Aorta (tissue), 5 donors: ENCODE results near the gene CPVL. TPM values are rescaled to one million over a fixed set of nuclear protein-coding genes. Genes with fewer than 3 reads are reported as not detected.

Experiments used
- ATAC-seq: fragments of 200-7000 bp; cut with Tn5 transposase; one replicate; pipeline ENCODE4 v1.9.1; 2022; ENCODE audit warnings: moderate library complexity; ENCODE audit not compliant: low FRiP score
- DNase-seq, 2 donors: peaks; one replicate each; pipeline ENCODE4 v3.0.0-alpha.2; 2020
- H3K27ac ChIP-seq, 2 donors: one replicate each; pipeline ENCODE4 v1.5.1; 2013; ENCODE audit warnings: low read length in 2 of 2, mild to moderate bottlenecking in 2 of 2, moderate library complexity in 2 of 2, control low read depth in 1 of 2, inconsistent platforms in 1 of 2, low read depth in 1 of 2
- H3K27me3 ChIP-seq, 2 donors: one replicate each; pipeline ENCODE4 v1.6.1; 2013; ENCODE audit warnings: control low read depth in 1 of 2, low read length in 1 of 2, mild to moderate bottlenecking in 1 of 2, moderate library complexity in 1 of 2; ENCODE audit not compliant: insufficient read depth in 2 of 2, control insufficient read depth in 1 of 2
- H3K36me3 ChIP-seq, 2 donors: one replicate each; pipeline ENCODE4 v1.6.1; 2013; ENCODE audit warnings: control low read depth in 1 of 2, low read length in 1 of 2, mild to moderate bottlenecking in 1 of 2; ENCODE audit not compliant: insufficient read depth in 2 of 2, control insufficient read depth in 1 of 2
- H3K4me1 ChIP-seq, 2 donors: one replicate each; pipeline ENCODE4 v1.6.1; 2013; ENCODE audit warnings: low read length in 2 of 2, control low read depth in 1 of 2, mild to moderate bottlenecking in 1 of 2, moderate library complexity in 1 of 2; ENCODE audit not compliant: insufficient read depth in 2 of 2, control insufficient read depth in 1 of 2
- H3K4me3 ChIP-seq, 2 donors: one replicate each; pipeline ENCODE4 v1.5.1; 2013; ENCODE audit warnings: low read length in 2 of 2, control low read depth in 1 of 2, mild to moderate bottlenecking in 1 of 2
- H3K9me3 ChIP-seq: one replicate; pipeline ENCODE4 v1.6.1; 2013; ENCODE audit warnings: mild to moderate bottlenecking, low read length; ENCODE audit not compliant: control insufficient read depth
- WGBS, 2 donors: extraction: QIAGEN DNeasy Blood & Tissue Kit; methylation state at CpG; one replicate each; pipeline ENCODE4 v1.1.7; 2013; 5-methylcytosine and 5-hydroxymethylcytosine counted together
- intact Hi-C, 2 donors: fragments of 100-400 bp; cut with DNase I; formaldehyde crosslinking; loops; one replicate each; pipeline versions ENCODE4 v1.14.2 to v1.15.0; 2022
- polyA plus RNA-seq, 2 donors: library from polyadenylated mRNA; stranded (reverse); fragments of 200-250 nt; gene quantifications; one replicate each; pipeline ENCODE4 v1.2.3, GENCODE V29; 2013
- total RNA-seq, 2 donors: library from RNA; stranded (reverse); fragmentation: NEBNext Ultra II Directional; extraction: Animal tissue kit (Norgen Biotek cat#: 25700); gene quantifications; one replicate each; pipeline ENCODE4 v1.2.1, GENCODE V29; 2021
- donor health status: healthy with polysubstance abuse.
- donor health status: Bipolar disorder and iron deficiency.
- donor health status: DM: no; HTN: no; CAD: no.
- donor health status: DM: no; HTN: no; CAD: no.
- donor health status: DM: yes; HTN: yes; CAD: no.

CPVL gene
- total and polyA plus RNA-seq, 4 donors = 2.7 to 50.2 (median 24.3) TPM

- 2 to 3% methylated on average over 55 to 59 of the region's 59 CpGs for WGBS, 2 donors
- H3K4me1 ChIP-seq = no peaks in the 10 kb centered on the region
- H3K9me3 ChIP-seq = no peaks in the 10 kb centered on the region
- peak; percentile 49 for ATAC-seq
- H3K36me3 ChIP-seq = no peaks in the 10 kb centered on the region
- DNase-seq = peak; percentile 52 to 81
- no peak overlapping the region for H3K4me3 ChIP-seq
- intact Hi-C loops = loop anchor here in 1 of 2 donors (10.0 kb wide), 1 partner anchor 148 kb away; no protein-coding TSS in a partner anchor
- H3K27me3 ChIP-seq = no peaks in the 10 kb centered on the region
- no peak overlapping the region for H3K27ac ChIP-seq
Observed at GRCh38 chr7:28957064-28957750, 189.1 kb downstream of the CPVL start.

- H3K27me3 ChIP-seq = no peaks in the 10 kb centered on the region
Observed at GRCh38 chr7:28956608-28957063, 189.7 kb downstream of the CPVL start.

GRCh38 chr7:28955718-28956607 is 190.4 kb downstream of the CPVL start:
- peak; percentile 71 for ATAC-seq

More at GRCh38 chr7:28956608-28957063, 189.7 kb downstream of the CPVL start:
- Histone ChIP-seq H3K27ac (no peak overlapping the region), H3K4me3 (no peak overlapping the region), H3K4me1 (no peaks in the 10 kb centered on the region), H3K36me3 (no peaks in the 10 kb centered on the region), H3K9me3 (no peaks in the 10 kb centered on the region)
- intact Hi-C loops = loop anchor here in 1 of 2 donors (10.0 kb wide), 1 partner anchor 148 kb away; no protein-coding TSS in a partner anchor
- ATAC-seq (peak; percentile 71), DNase-seq (peak; percentile 70 to 85)
- WGBS, 2 donors = 2% methylated on average over 32 to 39 of the region's 39 CpGs

GRCh38 chr7:28955356-28955717 is 191.0 kb downstream of the CPVL start:
- intact Hi-C loops = loop anchor here in 1 of 2 donors (10.0 kb wide), 1 partner anchor 149 kb away; no protein-coding TSS in a partner anchor
- Histone ChIP-seq H3K4me1 (no peaks in the 10 kb centered on the region), H3K36me3 (no peaks in the 10 kb centered on the region), H3K4me3 (no peak overlapping the region), H3K27me3 (no peaks in the 10 kb centered on the region), H3K27ac (no peak overlapping the region), H3K9me3 (no peaks in the 10 kb centered on the region)
- no peak for DNase-seq
- 28 to 41% methylated on average over 22 of the region's 22 CpGs for WGBS, 2 donors
- no peak for ATAC-seq

More at GRCh38 chr7:28955718-28956607, 190.4 kb downstream of the CPVL start:
- no peaks in the 10 kb centered on the region for H3K36me3 ChIP-seq
- 3 to 5% methylated on average over 80 to 104 of the region's 104 CpGs for WGBS, 2 donors
- no peaks in the 10 kb centered on the region for H3K4me1 ChIP-seq
- H3K4me3 ChIP-seq = no peak overlapping the region
- no peaks in the 10 kb centered on the region for H3K27me3 ChIP-seq
- no peaks in the 10 kb centered on the region for H3K9me3 ChIP-seq
- no peak overlapping the region for H3K27ac ChIP-seq
- peak; percentile 72 to 89 for DNase-seq
- intact Hi-C loops = loop anchor here in 1 of 2 donors (10.0 kb wide), 1 partner anchor 149 kb away; no protein-coding TSS in a partner anchor

- H3K27ac ChIP-seq = no peak overlapping the region
- H3K9me3 ChIP-seq = no peaks in the 10 kb centered on the region
- no peak overlapping the region for H3K4me3 ChIP-seq
- WGBS, 2 donors = 30 to 33% methylated on average over 5 of the region's 5 CpGs
- intact Hi-C loops = loop anchor here in 1 of 2 donors (10.0 kb wide), 1 partner anchor 150 kb away; no protein-coding TSS in a partner anchor
- H3K4me1 ChIP-seq = no peaks in the 10 kb centered on the region
- DNase-seq (no peak), ATAC-seq (no peak)
- no peaks in the 10 kb centered on the region for H3K36me3 ChIP-seq
- no peaks in the 10 kb centered on the region for H3K27me3 ChIP-seq
Observed at GRCh38 chr7:28954946-28955345, 191.4 kb downstream of the CPVL start.

GRCh38 chr7:28954471-28954870 is 191.9 kb downstream of the CPVL start:
- Histone ChIP-seq H3K4me1 (no peaks in the 10 kb centered on the region), H3K36me3 (no peaks in the 10 kb centered on the region), H3K27ac (no peak overlapping the region), H3K4me3 (no peak overlapping the region), H3K27me3 (no peaks in the 10 kb centered on the region), H3K9me3 (no peaks in the 10 kb centered on the region)
- no peak for ATAC-seq
- intact Hi-C loops = loop anchor here in 1 of 2 donors (10.0 kb wide), 1 partner anchor 150 kb away; no protein-coding TSS in a partner anchor
- DNase-seq = no peak

- DNase-seq (no peak), ATAC-seq (no peak)
- WGBS, 2 donors = 50 to 53% methylated on average over 4 of the region's 4 CpGs
- intact Hi-C loops = loop anchor here in 1 of 2 donors (10.0 kb wide), 1 partner anchor 151 kb away; no protein-coding TSS in a partner anchor
- H3K9me3 ChIP-seq = no peaks in the 10 kb centered on the region
- H3K4me3 ChIP-seq = no peak overlapping the region
- no peak overlapping the region for H3K27ac ChIP-seq
- H3K4me1 ChIP-seq = no peaks in the 10 kb centered on the region
- no peaks in the 10 kb centered on the region for H3K36me3 ChIP-seq
- H3K27me3 ChIP-seq = no peaks in the 10 kb centered on the region
Observed at GRCh38 chr7:28953633-28954032, 192.7 kb downstream of the CPVL start.
